Endometrial microvascular endothelial cells (primary cell): Measurements from ENCODE around the gene PTPRZ1. TPM values are rescaled to one million over a fixed set of nuclear protein-coding genes. Genes with fewer than 3 reads are reported as not detected.

Experiments
- in situ Hi-C: cut with HindIII; loops from 2 replicates; pipeline ENCODE4 v1.10.0; 2017; ENCODE audit warnings: low sequenced_read_pairs, low pct_unique_long_range_greater_than_20kb; ENCODE audit errors: inconsistent ontology term
- total RNA-seq: library from RNA; depleted of rRNA; stranded (reverse); fragments of >200 nt; gene quantifications from one replicate; pipeline ENCODE4 v1.2.3, GENCODE V29; 2015; ENCODE audit errors: inconsistent ontology term

Gene PTPRZ1
- total RNA-seq, 1 donor from 2014 or later: not detected

GRCh38 chr7:122014697-122015096, 141.7 kb downstream of the PTPRZ1 start:
- in situ Hi-C loops: no loop called here

DNA sequence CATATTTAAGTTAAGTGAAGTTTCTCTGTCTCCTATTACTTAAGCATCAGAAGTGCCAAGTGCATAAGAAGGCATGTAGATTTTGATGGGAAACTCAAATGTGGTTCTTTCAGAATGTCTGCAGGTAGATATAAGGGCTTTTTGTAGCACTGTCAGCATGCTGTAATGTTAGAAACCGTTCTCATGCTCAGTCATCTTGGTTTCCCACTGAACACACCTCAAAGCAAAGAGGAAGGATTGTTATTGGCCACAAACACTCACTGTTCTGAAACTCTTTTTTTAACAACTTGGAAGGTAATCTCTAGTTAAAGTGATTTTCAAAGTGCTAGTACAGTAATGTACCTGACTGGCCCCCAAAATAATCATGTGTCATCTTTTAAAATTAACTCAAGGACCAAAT, 145.1 kb downstream of the PTPRZ1 start:
- in situ Hi-C loops: no loop called here

GRCh38 chr7:122027058-122027457, 154.1 kb downstream of the PTPRZ1 start:
- in situ Hi-C loops: no loop called here

GRCh38 chr7:122033641-122034040, 160.7 kb downstream of the PTPRZ1 start:
- in situ Hi-C loops: no loop called here

- in situ Hi-C loops: no loop called here
These were observed 162.9 kb downstream of the PTPRZ1 start for GRCh38 chr7:122035876-122036275.

DNA sequence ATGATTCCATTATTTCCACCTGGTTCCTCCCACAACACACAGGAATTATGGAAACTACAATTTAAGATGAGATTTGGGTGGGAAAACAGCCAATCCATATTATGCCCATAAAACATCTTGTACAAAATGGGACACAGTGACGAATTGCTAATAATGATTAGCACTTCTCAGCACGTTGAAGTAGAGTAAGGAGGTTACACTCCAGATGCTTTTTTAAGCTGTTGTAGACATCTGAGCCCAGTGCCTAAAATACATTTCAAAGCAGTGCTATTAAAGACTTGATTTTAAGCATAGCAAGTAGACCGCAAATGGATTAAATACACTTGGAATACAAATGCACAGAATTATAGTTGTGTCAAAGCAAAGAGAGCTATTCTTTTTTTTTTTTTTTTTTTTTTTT, 165.2 kb downstream of the PTPRZ1 start:
- in situ Hi-C loops: no loop called here

- in situ Hi-C loops: no loop called here
These were observed 165.9 kb downstream of the PTPRZ1 start for GRCh38 chr7:122038904-122039303.

DNA sequence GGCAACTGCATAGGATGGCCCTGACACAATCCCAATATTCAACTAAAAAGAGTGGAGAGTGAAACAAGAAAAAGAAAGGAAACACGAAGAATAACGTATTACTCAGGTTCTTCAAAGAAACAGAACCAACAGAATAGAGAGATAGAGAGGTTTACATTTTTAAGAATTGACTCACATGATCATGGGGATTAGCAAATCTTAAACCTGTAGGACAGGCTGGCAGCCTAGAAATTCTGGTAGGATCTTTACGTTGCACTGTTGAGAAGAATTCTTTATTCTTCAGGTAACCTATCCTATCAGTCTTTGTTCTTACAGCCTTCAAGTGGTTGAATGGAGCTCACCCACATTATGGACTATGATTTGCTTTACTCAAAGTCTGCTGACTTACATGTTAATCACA, 167.2 kb downstream of the PTPRZ1 start:
- in situ Hi-C loops: no loop called here

- in situ Hi-C loops: no loop called here
These were observed 173.4 kb downstream of the PTPRZ1 start for GRCh38 chr7:122046402-122046801.

GRCh38 chr7:122054393-122054792, 181.4 kb downstream of the PTPRZ1 start:
- in situ Hi-C loops: no loop called here

- in situ Hi-C loops: no loop called here
These were observed 182.1 kb downstream of the PTPRZ1 start for GRCh38 chr7:122055073-122055472.

- in situ Hi-C loops: no loop called here
These were observed 184.0 kb downstream of the PTPRZ1 start for GRCh38 chr7:122056977-122057376.

DNA sequence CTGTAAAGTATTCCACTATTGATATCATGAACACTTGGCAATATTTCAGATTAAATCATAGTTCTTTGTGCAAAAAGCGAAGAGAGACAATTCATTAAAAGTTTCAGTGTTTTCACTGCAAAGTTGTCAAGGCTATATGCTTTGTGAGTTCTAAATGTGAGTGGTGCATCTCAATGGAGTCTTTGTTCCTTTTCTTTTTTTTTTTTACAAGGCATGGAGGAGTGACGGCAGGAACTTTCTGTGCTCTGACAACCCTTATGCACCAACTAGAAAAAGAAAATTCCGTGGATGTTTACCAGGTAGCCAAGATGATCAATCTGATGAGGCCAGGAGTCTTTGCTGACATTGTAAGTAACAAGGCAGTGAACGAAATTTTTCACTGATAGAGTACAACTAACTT, 186.6 kb downstream of the PTPRZ1 start:
- in situ Hi-C loops: no loop called here

GRCh38 chr7:122063146-122063545, 190.2 kb downstream of the PTPRZ1 start:
- in situ Hi-C loops: no loop called here

GRCh38 chr7:122064971-122065370, 192.0 kb downstream of the PTPRZ1 start:
- in situ Hi-C loops: no loop called here

DNA sequence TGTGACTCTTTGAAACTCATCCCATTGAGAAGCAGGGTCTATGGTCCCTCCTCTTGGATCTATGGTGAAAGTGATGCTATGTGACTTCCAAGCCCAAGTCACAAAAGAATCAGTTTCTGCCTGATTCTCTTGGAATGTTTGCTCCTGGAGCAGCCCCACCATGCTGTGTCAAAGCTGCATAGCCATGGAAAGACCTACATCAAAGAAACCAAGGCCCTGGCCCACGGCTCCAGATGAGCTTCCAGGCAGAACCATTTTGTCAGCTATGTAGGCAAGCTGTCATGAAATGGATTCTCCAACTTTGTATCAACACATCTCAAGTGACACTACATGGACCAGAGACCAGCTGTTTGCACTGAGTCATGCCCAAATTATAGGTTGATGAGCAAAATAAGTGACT, 194.1 kb downstream of the PTPRZ1 start:
- in situ Hi-C loops: no loop called here

DNA sequence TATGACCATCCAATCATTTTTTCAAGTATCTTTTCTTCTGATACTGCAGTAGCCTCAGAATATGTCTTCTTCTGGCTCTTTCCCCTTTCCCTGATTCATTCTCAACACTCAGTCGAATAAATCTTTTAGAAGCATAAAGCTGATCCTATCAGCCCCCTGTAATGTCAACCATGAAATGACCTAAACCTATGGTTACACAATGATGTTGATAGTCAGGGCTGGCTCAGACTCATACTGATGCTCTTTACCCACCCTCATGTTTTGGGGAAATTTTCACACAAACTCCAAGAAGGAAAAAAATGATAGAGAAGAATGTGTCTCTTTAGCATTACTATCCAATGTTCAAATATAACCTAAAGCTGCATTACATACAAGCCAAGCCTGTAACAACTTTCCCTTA, 195.1 kb downstream of the PTPRZ1 start:
- in situ Hi-C loops: no loop called here

GRCh38 chr7:122068999-122069398, 196.0 kb downstream of the PTPRZ1 start:
- in situ Hi-C loops: no loop called here

- in situ Hi-C loops: no loop called here
These were observed 197.1 kb downstream of the PTPRZ1 start for GRCh38 chr7:122070062-122070461.

DNA sequence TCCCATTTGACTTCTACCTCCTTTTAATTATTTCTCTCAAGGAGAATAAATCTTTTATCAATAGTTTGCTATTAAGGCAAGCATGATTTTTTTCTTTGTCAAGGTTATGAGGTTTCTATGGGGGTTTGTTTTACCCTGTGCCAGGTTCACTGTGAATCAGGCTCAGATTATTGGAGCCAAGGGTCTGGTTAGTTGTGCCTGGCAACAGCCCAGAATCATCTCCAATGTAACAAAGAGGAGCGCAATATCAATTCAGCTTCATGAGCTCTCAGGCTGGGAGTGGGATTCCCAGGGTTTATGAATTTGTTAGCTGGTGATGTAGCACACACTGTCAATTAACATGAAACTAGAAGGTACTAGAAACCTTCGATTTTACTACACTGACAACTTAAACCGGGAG, 197.9 kb downstream of the PTPRZ1 start:
- in situ Hi-C loops: no loop called here

GRCh38 chr7:122072272-122072671, 199.3 kb downstream of the PTPRZ1 start:
- in situ Hi-C loops: no loop called here
